ELR (cell line): ENCODE data around the gene POU4F3.
"Not testable (repeated sequence)": the region's sequence is repeated elsewhere in the genome, so short reads cannot be mapped to it uniquely, and the experiment has no call there.

Experiments
- DNase-seq: peaks from one replicate; pipeline ENCODE4 v3.0.0-alpha.2; 2015; ENCODE audit warnings: low read depth

POU4F3 gene

DNA sequence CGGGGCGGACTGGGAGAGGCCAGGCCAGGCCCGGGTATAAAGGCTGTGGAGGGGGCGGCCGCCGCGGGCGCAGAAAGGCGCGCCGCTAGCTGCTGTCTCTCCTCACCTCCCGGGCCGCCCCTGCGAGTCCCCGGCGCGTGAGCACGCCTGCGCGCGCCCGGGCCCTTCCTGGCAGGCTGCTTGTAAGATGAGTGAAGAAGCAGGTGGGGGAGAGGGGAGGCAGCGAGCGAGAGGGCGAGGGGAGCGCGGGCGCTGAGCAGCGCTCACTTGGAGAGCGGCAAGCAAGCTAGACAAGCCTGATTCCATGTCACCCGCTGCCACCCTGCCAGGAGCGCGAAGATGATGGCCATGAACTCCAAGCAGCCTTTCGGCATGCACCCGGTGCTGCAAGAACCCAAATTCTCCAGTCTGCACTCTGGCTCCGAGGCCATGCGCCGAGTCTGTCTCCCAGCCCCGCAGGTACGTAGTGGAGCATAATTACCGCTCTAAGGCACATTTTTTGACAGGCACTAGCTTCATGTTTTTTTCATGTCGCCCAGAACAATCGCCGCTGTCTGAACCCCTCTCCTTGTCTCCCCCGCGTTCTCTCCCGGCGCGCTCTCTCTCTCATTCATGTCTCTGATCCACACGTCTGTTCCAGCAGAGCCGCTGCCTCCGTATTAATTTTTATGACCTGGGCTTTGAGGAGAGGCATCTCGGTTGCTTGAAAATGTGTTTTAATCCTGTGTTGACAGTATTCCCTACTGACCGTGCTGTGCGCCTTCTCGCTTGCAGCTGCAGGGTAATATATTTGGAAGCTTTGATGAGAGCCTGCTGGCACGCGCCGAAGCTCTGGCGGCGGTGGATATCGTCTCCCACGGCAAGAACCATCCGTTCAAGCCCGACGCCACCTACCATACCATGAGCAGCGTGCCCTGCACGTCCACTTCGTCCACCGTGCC lies at the start of gene POU4F3:
Gene POU4F3, plus strand, starts transcription at position 66 of the 941 bp plus-strand sequence. Its CDS starts 274 bp downstream, at position 340.
- no peak for DNase-seq

DNA sequence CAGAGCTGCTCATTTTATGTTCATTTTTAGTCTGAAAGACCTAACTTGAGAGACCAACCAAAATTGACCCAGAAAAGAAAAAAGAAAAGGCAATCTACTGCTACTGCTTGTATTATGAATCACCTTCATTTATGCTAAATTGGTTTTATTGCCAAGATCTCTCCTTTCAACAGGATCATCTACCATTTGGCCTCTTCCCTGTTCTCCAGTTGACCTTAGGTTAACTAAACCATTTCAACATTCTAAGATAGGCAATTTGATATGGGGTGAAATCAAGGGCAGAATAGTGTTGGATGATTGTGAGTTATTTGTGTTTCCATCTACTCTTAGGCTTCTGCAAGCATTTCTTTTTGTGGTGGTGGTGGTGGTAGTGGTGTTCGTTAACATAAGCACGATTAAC lies 48.3 kb upstream of the POU4F3 start:
- no peak for DNase-seq

DNA sequence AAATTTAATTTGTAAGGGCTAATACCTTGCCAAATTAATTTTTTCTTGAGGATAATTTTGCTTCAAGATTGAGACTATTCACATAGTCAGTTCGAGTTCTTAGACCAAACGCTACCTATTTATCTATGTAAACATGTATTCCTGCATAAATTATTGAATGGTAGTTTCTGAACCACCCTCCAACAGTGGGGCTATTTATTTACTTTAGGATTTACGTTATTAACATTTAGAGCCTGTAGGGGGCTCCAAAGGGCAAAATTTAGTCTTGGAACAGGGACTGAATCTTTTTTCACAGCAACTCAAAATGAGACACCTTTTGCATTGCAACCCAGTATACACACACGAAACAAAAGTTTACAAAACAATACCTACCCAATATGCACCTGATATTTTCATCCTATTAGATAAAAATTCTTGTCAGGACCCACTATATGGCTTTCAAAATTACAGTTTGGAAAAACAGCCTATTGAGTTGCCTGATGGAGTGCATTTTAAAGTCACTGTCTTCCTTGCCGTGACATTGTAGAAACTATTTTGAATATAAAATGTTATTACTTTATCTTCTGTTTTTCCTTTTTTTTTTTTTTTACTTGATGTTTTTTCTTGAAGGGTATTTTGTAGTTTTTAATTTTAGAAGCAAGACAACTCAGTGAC lies 47.1 kb upstream of the POU4F3 start:
- peak; percentile 72 for DNase-seq

DNA sequence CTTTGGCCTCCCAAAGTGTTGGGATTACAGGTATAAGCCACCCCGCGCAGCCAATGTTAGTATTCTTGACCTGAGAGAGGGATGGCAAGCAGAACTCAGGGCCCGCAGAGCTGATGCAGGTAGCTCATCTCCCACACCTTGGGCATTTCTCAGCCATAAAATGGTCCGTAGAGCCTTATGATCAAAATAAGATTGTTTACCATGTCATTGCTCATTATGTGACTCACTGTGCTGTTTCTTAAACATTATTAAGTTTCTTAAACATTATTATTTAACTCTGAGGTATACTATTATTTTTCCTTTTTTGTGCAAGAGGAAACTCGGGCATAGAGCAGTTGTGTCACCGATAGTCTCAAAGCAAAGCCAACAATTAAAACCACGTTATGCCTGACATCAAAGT lies 42.4 kb upstream of the POU4F3 start:
- DNase-seq: no peak

GRCh38 chr5:146298920-146299319 lies 39.7 kb upstream of the POU4F3 start:
- DNase-seq: not testable (repeated sequence)

GRCh38 chr5:146301626-146302025 lies 37.0 kb upstream of the POU4F3 start:
- DNase-seq: no peak

- no peak for DNase-seq
Observed at GRCh38 chr5:146302406-146302805, 36.2 kb upstream of the POU4F3 start.

- no peak for DNase-seq
Observed at GRCh38 chr5:146306838-146307237, 31.8 kb upstream of the POU4F3 start.

- no peak for DNase-seq
Observed at GRCh38 chr5:146307796-146308195, 30.8 kb upstream of the POU4F3 start.

- no peak for DNase-seq
Observed at GRCh38 chr5:146310540-146310939, 28.1 kb upstream of the POU4F3 start.

GRCh38 chr5:146311278-146311677 lies 27.4 kb upstream of the POU4F3 start:
- no peak for DNase-seq

- DNase-seq: no peak
Observed at GRCh38 chr5:146313027-146313426, 25.6 kb upstream of the POU4F3 start.

DNA sequence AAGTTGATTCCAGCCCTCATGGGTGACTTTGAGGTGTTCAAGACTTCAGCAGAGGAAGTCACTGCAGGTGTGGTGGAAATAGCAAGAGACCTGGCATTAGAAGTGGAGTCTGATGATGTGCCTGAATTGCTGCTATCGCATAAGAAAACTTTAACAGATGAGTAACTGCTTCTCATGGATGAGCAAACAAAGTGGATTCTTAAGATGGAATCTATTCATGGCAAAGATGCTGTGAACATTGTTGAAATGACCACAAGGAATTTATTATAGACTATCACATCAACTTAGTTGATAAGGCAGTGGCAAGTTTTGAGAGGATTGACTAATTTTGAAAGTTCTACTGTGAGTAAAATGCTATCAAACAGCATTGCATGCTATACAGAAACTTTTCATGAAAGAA lies 17.1 kb upstream of the POU4F3 start:
- no peak for DNase-seq

GRCh38 chr5:146327257-146327870 lies 11.3 kb upstream of the POU4F3 start:
- no peak for DNase-seq

DNA sequence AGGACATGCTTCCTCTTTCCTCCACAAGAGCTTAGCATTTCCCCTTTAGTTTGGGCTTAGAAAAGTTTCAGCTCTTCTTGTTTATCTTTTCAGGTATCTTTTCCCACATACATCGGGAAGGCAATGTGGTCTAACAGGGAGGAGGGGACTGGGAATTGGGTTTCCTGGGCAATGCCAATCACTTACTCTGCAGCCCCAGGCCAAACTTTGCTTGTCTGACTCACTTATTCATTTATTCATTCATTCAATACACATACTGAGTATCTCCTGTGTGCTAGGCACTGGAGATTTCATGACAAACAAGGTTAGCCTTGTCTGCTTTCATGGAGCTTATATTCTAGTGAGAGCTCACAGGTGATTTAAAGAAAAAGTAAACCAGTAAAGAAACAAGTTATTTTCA lies 10.7 kb upstream of the POU4F3 start:
- DNase-seq: no peak

DNA sequence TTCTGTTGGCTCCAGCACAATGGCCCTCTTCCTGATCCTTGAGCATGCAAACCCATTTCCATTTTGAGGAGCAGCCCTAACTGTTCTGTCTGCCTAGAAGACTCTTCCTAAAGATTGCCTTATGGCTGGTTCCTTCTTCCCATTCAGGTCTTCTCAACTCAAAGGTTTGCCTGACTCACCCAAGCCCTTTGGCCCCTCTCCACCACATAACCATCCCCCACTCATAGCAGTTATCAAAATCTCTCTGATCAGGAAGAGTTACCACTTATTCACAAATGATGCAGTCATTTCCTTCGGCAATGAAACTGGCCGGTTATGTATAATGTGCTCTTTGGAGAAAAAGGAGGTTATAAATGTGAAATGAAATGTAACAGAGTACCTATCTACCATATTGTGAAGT lies 8.9 kb upstream of the POU4F3 start:
- no peak for DNase-seq

DNA sequence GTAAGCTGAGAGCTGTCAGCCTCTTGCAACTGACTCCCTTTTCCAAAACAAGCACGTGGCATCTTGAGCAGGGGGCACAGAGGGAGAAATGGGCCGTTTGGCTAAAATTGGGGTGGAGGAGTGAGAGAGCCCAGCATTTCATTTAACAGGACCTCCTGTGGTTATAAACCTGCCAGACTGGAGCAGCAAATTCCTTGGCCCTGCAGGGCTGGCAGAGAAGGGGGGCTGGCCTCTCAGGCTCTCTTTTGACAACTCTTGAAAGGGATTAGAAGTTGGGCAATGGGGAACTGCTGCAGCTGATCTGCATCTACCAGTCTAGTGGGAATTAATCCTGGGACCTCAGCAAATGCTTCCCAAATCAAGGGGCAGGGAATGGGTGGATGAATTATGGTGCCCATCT lies 7.2 kb upstream of the POU4F3 start:
- no peak for DNase-seq

DNA sequence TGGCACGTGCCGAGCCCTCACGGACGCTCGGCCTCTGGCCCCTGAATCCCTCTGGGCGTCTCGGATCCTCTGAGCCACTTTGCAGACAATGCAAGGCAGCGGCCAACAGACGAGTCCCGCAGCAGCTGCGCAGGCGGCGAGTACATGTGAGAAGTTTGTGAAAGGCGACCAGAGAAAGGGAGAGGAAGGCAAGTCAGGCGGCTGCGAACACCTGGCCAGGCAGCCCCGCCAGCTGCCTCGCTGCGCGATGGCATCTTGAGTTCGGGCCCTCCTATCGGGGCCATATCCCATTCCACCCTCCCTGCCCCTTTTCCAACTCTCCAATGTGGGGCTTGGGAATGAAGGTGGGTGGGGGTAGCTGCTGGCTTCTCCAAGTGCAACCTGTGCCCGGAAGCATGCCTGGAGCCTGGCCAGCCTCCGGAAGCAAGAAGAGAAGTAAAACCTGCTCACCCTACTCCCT lies 4.5 kb upstream of the POU4F3 start:
- no peak for DNase-seq

DNA sequence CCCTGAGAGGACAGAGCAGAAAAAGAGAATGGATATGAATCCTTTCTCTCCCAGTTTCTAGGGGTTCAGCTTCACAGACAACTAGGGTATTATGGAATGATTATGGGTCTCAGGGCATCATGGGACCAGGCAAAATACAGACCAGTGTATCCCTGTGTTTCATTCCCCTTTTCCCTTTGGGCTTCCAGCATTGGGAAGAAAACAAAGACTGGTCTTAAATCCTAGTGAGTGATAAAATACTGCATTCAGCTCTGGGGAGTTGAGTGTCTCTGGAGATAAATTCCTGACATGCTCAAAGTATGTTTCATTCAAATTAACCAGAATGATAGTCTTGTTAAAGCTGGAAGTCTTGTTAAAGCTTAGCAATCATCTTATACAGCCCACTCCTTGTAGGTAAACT lies 2.4 kb upstream of the POU4F3 start:
- no peak for DNase-seq

DNA sequence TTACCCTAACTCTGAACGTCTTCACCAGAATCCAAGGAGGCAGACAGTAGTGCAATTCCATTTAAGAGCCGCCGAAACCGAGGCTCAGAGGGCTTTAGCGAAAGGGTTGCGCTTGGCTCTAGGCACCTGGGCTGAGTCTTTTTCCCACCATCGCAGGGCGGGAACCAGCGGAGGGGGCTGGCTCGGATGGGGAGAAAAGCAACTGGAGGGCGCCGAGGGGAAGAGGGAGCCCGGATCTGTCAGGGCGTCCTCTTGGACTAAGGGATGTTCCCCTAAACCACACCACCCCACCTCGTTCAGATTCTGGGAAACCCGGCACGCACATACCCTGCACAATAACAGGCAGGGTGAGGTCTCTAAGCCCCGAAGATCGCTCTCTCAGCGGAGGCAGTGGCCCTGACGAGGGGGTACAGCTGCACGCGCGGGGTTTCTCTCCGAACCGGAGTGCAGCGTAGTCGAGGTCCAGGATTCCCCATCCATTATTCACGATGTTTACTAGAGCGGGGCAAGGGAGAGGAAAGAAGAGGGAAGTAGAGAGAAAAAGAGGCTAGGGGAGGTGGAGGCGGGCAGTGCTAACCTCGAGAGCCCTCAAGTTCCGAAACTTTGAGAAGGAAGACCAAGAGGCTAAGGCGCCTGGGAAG lies 1.3 kb upstream of the POU4F3 start:
- DNase-seq: no peak

- no peak for DNase-seq
Observed at GRCh38 chr5:146337928-146338327, 711 bp upstream of the POU4F3 start.

GRCh38 chr5:146339715-146340259 lies 1.1 kb downstream of the POU4F3 start:
- DNase-seq: no peak
